OCI-LY7 (cell line): ENCODE data around the gene KLF13.

Experiments used
- CTCF ChIP-seq: fragments of 200-600 bp; sonication (generic); conservative IDR thresholded peaks from 2 replicates; pipeline ENCODE4 v1.5.1; 2014; ENCODE audit warnings: mild to moderate bottlenecking, antibody characterized with exemption, low read length, moderate library complexity, mixed read lengths
- EZH2phosphoT487 ChIP-seq: fragments of 200-600 bp; sonication (generic); IDR thresholded peaks from 2 replicates; pipeline ENCODE4 v1.6.1; 2018; ENCODE audit warnings: low read depth, borderline replicate concordance, mild to moderate bottlenecking, mixed run types, antibody characterized with exemption, low read length, moderate library complexity, mixed read lengths

DNA sequence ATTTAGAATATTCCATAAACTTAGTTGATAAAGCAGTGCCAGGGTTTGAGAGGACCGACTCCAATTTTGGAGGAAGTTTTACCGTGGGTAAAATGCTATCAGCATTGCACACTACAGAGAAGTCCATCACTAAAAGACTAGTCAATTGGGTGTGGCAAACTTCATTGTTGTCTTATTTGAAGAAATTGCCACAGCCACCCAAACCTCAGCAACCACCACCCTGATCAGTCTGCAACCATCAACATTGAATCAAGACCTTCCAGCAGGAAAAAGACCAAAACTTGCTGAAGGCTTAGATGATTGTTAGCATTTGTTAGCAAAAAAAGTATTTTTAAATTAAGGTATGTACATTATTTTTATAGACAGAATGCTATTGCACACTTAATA, 60.5 kb downstream of the KLF13 start:
- TF ChIP-seq CTCF (no peak), EZH2phosphoT487 (no peak)
